ENCODE results near the gene TBC1D10B.
"Not testable (repeated sequence)": the region's sequence is repeated elsewhere in the genome, so short reads cannot be mapped to it uniquely, and the experiment has no call there.

The TBC1D10B gene

DNA sequence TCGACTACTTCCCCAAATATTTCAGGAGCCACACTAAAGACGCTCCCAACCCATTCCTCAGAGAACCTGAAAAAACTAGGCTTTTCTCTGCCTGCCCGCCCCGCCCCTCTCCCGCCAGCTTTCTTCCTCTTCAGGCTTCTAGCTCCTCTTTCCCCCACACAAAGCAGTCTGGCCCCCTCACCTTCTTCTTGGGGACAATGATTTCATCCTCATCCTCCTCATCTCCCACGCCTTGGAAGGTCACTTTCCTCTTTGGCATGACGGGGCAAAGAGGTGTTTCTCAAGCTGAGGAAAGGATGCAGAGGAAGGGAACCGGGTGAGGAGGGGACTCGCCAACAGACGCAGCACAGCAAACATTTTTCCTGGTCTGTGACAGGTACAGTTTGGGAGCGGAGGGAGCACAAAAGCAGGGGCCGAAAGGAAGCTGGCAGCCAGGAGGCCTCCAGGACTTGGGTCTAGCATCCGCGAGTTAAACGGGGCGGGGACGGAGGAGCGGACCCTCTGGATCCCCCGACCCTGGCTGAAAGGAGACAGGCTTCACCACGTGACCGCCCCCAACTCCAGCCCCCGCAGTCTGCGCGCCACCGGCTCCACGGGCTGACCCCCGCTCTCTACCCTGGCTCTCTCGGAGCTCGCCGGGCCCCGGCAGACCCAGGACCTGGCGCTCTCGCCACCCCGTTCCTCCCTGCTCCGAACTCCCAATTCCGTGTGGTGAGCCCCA is 15.7 kb downstream of the TBC1D10B start:
- peak; percentile 75 to 82 (median 75) for DNase-seq

DNA sequence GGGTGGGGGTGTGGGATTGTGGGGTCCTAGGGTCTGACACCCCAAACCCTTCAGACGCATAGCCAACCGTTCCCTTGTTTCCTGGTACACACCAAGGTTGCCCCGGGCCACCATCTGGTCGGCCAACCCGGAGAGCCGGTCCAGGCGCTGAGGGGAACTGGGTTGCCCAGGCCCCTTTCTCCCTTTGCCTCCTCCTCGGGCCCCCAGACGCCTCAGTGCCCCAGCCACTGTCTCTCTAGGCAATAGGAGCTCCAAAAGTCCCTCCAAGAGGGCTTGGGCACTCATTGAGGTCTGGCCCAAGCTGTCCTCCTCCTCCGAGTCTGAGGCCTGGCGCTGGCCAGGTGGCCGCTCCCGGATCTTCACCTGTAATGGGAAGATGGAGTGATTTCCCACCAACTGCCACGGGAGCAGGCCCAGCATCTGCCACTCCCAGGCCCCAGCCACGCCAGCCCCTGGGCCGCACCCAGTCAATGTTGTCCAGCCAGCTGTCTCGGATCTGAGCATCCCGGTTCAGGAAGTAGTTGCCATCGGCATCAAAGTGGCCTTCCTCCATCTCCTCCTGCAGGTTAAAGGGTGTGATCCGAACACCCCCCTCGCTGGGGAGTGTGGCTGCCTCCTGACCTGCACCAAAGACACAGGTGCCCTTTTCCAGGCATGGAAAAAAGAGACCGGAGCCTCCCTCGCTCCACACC is 16.7 kb downstream of the TBC1D10B start:
- DNase-seq, result no peak

DNA sequence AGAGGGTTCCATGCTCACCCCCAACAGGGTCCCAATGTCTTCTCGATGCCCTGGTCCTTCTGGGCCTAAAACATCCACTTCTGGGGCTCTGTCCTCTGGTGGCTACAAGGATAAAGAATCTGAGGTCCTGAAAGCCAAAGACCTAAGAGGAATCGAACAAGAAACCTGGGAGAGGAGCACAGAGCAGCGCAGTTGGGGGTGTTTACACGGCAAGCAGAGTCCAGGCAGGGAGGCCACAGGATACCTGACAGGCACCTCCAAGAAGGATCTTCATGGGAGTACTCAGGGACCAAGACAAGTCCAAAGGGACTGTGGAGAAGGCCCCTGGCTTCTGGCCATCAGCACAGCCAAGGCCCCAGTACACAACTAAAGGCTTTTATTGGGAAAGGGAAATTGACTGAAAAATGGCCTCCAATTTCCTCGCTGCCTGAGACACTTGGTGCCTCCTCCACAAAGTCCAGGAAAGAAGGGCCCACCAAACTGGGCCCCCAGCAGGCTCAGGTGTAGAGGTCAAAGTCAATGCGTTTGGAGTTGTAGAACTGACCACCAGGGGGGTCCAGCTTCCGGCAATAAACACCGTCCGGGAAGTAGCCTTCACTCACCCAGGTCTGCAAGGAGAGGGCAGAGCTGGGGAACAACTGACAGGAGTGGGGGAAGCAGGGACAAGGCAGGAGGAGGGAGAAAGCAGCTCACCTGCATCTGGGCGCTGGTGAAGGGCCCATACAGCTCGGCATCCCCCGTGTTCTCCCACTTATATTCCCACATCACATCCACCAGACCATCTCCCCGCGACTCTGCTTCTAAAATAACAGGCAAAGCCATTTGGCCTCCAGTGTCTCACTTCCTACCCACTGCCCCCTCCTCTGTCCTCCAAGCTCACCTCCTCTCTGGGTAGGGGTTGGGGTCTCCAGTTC is 17.5 kb downstream of the TBC1D10B start:
- no peak for DNase-seq

DNA sequence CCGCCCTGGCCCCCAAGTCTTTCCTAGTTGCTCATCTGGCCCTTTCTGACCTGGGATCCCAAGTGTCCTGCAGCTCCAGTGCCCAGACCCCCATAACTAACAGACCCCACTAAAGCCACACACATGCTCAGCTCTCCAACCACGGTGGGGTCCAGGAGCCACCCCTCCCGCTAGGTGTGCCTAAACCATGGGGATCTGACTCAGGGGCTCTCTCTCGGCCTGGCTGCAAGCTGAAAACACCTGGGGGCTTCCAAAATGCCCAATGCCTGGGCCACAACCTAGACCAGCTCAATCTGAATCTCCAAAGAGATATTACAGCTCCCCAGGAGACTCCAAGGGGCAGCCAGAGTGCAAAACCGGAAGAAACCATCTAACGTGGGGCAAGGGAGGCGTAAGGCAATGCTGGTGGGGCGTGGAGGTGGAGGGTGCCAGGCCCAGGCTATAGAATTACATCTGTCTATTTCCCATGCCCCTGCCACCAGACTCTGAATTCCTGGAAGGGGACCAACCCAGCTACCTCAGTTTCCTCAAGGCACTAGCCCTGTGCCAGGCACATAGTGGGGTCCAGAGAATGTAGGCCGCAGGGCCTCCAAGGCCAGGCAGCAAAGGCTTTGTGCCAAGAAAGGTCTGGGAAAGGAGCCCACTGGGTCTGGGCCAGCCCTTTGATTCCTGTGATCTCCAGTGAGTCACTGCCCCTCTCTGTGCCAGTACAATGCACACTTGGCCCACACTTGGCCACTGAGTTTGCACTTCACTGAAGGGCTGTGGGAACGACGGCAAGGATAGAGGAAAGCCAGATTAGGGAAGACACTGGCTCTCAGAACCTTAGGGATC is 18.5 kb downstream of the TBC1D10B start:
- DNase-seq, result no peak

DNA sequence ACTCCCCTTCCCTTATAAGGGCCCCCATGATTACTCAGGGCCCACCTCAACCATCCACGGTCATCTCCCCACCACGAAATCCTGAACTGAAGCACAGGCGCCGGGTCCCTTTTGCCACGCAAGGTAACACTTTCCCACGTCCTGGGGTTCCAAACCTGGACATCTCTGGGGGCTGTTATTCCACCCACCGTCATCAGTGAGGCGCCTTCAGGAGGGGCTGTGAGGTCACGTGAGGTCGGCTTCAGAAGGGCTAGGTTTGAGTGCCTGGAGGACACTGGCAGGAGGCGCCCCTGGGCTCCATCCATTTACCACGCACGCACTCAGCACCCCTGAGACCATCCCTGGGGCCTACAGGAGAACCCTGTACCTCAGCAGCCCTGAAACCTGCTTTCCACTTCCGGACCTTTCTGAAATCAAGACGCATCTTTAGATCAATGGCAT is 19.3 kb downstream of the TBC1D10B start:
- DNase-seq, result no peak

DNA sequence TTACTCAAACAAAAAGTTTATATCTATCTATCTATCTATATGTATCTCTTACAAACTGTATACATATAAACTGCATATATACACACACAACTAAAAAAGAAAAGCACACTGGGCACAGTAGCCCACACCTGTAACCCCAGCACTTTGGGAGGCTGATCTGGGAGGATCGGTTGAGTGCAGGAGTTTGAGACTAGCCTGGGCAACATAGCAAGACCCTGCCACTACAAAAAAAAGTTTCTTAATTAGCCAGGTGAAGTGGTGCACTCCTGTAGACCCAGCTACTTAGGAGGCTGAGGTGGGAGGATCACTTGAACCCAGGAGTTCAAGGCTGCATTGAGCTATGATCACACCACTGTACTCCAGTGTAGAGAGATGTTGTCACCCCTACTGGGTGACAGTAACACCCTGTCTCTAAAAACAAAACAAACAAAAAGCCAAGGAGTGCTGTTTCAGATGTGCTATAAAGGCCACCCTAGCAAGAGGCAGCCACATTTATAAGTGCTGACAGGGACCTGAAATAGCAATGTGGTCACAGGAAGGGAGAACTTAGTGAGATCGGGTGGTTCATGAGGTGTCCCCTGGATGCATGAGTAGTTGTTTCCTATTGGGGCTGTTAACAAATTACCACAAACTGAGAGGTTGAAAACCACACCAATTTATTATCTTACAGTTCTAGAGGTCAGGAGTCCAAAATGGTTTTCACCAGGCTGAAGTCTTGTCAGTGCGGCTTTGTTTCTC is 20.0 kb downstream of the TBC1D10B start:
- DNase-seq, result no peak

DNA sequence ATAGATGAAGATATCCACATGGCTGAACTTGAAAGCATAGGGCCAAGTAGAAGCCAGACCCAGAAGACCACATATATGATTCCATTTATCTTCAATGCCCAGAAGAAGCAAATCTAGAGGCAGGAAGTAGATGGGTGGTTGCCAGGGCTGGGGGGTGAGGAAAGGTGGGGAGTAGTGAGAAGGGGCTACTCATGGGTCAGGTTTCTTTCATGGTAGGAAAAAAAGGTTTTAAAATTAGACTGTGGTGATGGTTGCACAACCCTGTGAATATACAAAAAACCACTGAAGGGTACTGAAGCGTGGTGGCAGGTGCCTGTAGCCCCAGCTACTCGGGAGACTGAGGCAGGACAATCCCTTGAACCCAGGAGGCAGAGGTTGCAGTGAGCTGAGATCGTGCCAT is 20.6 kb downstream of the TBC1D10B start:
- no peak for DNase-seq

DNA sequence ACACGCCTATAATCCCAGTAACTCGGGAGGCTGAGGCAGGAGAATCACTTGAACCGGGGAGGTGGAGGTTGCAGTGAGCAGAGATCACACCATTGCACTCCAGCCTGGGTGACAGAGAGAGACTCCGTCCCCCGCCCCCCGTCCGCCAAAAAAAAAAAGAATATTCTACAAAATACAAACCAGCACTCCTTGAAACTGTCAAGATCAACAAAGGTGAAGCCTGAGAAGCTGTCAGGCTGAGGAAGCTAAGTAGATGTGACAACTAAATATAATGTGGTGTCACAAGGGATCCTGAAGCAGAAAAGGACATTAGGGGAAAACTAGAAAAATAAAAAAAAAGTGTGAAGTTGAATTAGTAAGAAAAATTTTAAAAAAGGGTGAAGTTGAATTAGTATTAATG is 21.4 kb downstream of the TBC1D10B start:
- no peak for DNase-seq

DNA sequence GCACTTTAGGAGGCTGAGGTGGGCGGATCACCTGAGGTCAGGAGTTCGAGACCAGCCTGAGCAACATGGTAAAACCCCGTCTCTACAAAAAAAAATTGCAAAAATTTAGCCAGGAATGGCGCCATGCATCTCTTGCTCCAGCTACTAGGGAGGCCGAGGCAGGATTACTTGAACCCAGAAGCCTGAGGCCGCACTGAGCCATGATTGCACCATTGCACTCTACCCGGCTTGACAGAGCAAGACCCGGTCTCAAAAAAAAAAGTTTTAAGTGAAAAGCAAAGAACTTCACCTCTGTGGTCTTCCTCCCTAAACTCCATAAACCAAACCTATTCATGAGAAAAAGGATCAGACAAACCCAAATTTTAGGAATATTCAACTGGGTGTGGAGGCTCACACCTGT is 22.2 kb downstream of the TBC1D10B start:
- no peak for DNase-seq

DNA sequence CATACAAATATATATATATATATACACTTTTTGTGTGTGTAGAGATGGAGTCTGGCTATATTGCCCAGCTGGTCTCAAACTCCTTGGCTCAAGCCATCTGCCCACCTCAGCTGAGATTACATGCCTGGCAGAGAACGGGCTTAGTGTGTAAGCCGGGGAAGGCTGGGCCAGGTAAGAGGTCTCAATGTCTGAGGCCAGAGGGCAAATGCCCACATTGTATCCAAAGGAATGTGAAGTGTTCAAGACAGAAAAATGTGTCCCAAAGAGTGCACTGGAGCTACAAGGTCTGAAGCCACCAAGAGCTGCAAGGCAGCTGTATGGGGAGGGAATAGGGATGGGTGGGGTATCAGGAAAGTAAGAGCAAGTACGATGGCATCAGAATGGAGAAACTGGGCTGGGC is 24.0 kb downstream of the TBC1D10B start:
- no peak for DNase-seq

DNA sequence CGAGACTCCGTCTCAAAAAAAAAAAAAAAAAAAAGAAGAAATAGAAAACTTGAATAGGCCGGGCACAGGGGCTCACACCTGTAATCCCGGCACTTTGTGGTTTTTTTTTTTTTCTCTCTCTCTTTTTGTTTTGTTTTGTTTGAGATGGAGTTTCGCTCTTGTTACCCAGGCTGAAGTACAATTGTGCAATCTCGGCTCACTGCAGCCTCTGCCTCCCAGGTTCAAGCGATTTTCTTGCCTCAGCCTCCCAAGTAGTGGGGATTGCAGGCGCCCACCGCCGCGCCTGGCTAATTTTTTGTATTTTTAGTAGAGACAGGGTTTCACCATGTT is 26.8 kb downstream of the TBC1D10B start:
- DNase-seq, result not testable (repeated sequence)

DNA sequence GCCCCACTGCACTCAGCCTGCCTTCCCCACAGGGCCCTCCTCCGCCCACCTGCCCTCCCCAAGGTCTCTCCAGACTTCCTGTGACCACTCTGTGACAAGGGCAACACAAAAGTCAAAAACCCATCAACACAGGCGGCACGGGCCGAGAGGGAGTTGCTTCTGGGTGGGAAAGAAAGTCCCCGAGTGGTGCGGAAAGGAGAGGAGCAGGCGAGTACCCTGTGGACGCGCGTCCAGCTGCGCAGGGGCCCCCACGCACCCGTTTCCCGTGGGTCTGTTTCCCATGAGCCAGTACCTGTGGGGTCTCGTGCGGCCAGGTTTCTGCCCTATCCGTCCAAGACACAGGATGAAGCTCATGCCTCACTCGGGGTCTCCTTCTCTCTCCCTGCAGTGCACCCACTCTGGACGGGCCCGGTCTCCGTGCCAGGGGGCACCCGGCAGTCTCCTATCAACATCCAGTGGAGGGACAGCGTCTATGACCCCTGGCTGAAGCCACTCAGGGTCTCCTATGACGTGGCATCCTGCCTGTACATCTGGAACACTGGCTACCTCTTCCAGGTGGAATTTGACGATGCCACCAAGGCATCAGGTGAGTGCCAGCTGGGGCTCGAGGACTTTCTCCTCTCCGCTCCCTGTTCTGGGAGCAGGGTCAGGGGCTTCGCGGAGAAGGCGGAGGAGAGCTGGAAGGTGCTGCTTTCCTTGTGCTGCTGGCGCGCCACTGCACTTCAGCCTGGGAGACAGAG is 27.4 kb downstream of the TBC1D10B start:
- DNase-seq, result no peak

DNA sequence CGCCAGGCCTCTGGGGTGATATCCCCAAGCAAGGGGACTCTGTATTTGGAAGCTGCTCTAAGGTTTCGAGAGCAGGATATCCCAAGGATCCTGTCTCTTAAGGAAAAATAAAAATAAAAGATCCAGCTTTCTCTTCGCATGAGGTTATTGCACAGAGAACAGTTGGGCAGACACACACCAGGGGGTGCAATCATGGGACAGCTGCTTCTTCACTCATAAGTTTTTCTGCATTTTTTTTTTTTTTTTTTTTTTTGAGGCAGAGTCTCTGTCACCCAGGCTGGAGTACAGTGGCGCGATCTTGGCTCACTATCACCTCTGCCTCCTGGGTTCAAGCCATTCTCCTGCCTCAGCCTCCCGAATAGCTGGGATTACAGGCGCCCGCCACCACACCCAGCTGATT is 28.3 kb downstream of the TBC1D10B start:
- DNase-seq, result not testable (repeated sequence)

DNA sequence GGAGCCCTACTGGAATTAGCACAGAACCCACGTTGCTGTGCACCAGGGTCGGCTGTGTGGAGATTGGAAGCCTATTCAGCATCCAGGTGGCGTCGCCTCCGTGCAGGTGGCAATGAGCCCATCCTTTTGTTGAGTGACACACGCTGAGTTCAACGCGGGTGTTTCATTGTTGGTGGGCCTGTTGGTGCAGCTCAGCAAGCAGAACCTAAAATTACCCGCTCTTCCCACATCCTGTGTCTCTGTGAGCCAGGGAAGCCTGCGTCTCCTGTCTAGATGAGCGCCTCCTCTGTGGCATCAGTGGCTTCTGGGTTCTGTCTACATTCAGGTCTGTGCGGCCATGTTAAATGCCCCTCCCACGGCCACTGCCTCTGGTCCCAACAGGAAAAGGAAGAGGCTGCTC is 29.7 kb downstream of the TBC1D10B start:
- no peak for DNase-seq

DNA sequence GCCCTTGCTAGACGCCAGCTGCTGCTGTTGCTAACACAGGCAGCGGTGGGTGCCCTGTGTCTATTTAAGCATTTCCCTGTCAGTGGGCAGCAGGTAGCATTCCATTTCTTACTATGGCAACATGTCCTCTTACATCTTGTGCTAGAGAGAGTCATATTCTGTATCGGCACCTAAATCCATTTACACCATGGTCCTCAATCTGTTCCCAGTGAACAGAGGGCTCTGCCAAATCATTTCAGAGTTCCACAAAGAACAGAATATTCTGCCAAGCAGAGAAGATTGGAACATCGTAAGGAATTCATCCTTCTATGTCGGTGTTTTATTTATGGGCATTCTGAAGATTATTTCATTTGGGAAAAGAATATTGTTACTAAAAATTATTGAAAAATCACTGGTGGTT is 31.6 kb downstream of the TBC1D10B start:
- DNase-seq, result not testable (repeated sequence)

DNA sequence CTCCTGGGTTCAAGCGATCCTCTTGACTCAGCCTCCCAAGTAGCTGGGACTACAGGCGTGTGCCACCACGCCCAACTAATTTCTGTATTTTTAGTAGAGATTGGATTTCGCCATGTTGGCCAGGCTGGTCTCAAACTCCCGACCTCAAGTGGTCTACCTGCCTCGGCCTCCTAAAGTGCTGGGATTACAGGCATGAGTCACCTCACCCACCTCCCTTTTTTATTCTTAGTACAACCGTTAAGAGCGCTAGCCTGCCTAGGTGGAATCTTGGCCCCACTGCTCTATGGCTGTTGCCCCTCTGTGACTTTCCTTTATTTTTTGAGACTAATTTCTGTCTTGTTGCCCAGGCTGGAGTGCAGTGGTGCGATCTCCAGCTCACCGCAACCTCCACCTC is 32.3 kb downstream of the TBC1D10B start:
- not testable (repeated sequence) for DNase-seq

DNA sequence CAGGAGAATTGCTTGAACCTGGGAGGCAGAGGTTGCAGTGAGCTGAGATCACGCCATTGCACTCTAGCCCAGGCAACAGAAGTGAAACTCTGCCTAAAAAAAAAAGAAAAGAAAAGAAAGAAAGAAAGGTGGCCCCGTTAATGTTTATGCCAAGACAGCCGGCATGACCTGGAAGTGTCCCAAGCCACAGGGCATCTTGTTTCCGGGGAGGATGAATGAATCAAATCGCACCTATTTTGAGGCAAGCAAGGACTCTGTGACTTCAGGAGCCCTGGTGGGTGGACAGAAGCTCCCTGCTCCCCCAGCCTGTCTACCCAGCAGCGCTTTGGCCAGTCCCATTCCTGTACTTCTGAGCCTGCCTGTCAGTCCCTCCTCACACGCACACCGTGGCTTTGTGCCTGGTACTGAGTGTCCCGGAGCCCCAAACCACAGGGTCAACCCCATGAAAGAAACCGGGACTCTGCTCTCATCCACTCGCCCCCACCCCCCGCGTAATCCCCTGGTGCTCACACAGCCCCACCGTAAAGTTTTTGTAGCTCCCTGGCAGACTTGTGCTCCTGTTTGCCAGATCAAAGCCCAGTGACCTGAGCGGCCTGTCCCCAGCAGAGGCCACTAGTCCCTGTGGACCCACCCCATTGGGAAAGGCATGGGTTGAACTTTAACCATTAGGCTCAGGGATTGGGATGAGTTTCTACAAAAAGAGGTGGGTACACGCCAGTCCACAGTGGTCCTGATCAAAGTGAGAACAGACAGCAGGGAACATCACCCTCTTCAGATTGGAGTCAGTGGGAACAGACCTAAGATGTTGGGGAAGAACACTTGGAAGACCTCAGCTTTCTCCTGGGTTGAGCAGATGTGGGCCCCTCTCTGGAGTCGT is 34.5 kb downstream of the TBC1D10B start:
- DNase-seq, result peak in 1 of 3 donors; percentile 17

DNA sequence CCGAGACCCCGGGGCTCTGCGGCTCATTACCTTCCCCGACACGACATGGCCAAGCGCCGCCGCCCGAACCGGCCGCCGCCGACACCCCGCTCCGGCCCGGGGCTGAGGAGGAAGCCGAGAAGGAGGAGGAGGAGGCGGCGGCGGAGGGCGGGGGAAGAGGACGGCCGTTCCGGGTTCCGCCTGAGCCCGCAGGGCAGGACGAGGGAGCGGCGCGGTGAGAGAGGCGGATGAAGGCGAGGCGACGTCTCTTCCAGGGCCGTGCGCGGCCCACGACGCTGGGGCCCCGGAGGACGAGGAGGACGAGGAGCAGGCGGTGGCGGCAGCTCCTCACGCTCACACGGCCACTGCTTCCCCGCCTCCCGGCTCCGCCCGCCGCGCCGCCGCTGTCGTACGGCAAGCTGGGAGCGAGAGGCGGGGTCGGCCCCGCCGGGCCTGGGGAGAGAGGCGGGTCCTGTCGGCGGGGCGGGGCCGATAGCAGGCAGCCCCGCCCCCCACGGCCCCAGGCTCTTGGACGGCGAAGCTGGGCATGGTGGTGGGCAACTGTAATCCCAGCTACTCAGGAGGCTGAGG is 35.2 kb downstream of the TBC1D10B start:
- DNase-seq, result peak; percentile 80 to 93 (median 84)

DNA sequence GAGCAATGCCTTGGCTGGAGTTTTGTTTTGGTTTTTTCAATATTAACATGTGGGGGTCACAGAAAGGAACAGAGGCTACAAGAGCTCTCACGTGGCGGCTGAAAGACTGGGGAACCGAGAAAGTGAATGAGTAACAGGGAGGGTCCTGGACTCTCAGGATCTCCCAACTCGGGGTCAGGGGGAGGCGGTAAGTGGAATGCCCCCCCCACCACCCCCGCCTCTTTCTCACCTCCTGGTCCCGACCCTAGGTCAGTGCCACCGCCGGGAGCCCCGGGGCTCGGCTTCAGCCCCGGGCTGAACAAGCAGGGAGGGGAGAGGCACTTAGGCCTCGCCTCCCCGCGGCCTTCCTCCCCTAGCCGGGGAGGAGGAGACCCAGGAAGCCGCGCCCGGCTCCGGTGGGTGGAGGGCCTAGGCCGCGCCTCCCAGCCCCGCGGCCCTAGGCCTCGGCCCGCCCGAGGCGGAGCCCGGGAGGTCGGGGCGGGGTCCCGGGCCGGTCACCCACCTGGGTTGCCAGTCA is 35.8 kb downstream of the TBC1D10B start:
- peak; percentile 86 to 95 (median 87) for DNase-seq

Measured in suppressor macrophage treated with lipopolysaccharide for 1 hour (primary cell).